Osteoblast (primary cell): Measurements from ENCODE around the gene RPL6. TPM values are rescaled to one million over a fixed set of nuclear protein-coding genes. Genes with fewer than 3 reads are reported as not detected.

Experiments used
- DNase-seq: peaks from one replicate; pipeline ENCODE4 v3.0.0; 2011; ENCODE audit warnings: low spot score, mixed read lengths; ENCODE audit not compliant: insufficient read length; ENCODE audit errors: missing footprints
- H2AFZ ChIP-seq: 2 replicates; pipeline ENCODE4 v1.6.0; 2011; ENCODE audit warnings: mild to moderate bottlenecking, low read length
- H3K27ac ChIP-seq: 2 replicates; pipeline ENCODE4 v1.5.1; 2011; ENCODE audit warnings: mild to moderate bottlenecking, low read depth, low read length, moderate library complexity
- H3K27me3 ChIP-seq: 2 replicates; pipeline ENCODE4 v1.6.0; 2012; ENCODE audit warnings: mild to moderate bottlenecking, control low read depth, inconsistent platforms, low read length, moderate library complexity; ENCODE audit not compliant: insufficient read depth
- H3K36me3 ChIP-seq: 2 replicates; pipeline ENCODE4 v1.5.1; 2011; ENCODE audit warnings: mild to moderate bottlenecking, low read length, control low read depth, moderate library complexity; ENCODE audit not compliant: insufficient read depth
- H3K4me1 ChIP-seq: 2 replicates; pipeline ENCODE4 v1.5.1; 2011; ENCODE audit warnings: mild to moderate bottlenecking, low read length, control low read depth, moderate library complexity; ENCODE audit not compliant: insufficient read depth
- H3K4me2 ChIP-seq: 2 replicates; pipeline ENCODE4 v1.6.0; 2011; ENCODE audit warnings: mild to moderate bottlenecking, low read length; ENCODE audit not compliant: insufficient read depth
- H3K4me3 ChIP-seq: fragments of 200-600 bp; sonication (generic); 3 replicates; pipeline ENCODE4 v1.5.1; 2012; ENCODE audit warnings: mild to moderate bottlenecking, low read length, inconsistent platforms; ENCODE audit not compliant: insufficient read depth
- H3K79me2 ChIP-seq: 2 replicates; pipeline ENCODE4 v1.6.0; 2012; ENCODE audit warnings: mild to moderate bottlenecking, low read length, control low read depth, inconsistent platforms; ENCODE audit not compliant: insufficient read depth
- H3K9me3 ChIP-seq: 2 replicates; pipeline ENCODE4 v1.5.1; 2011; ENCODE audit warnings: low read depth, low read length, control low read depth
- H4K20me1 ChIP-seq: 2 replicates; pipeline ENCODE4 v1.6.0; 2012; ENCODE audit warnings: mild to moderate bottlenecking, low read length, control low read depth; ENCODE audit not compliant: insufficient read depth
- CTCF ChIP-seq: IDR thresholded peaks from 2 replicates; pipeline ENCODE4 v1.5.1; 2011; ENCODE audit warnings: mild to moderate bottlenecking, low read depth, low read length, moderate library complexity; ENCODE audit errors: extremely low read depth
- total RNA-seq: library from RNA; depleted of rRNA; stranded (reverse); fragments of >200 nt; gene quantifications from 2 replicates; pipeline ENCODE4 v1.2.3, GENCODE V29; 2012

The RPL6 gene
- total RNA-seq, 1 donor: 918 TPM

GRCh38 chr12:112380663-112381405 is 28.6 kb downstream of the RPL6 start:
- peak overlapping the region; percentile 90 for H3K4me3 ChIP-seq
- H4K20me1 ChIP-seq: peaks cover 16% of the 10 kb centered on the region
- peak overlapping the region; percentile 95 for H3K4me2 ChIP-seq
- H3K79me2 ChIP-seq: peaks cover 56% of the 10 kb centered on the region
- TF ChIP-seq CTCF: no peak
- H3K9me3 ChIP-seq: no peaks in the 10 kb centered on the region
- no peaks in the 10 kb centered on the region for H3K27me3 ChIP-seq
- DNase-seq: peak; percentile 77
- H3K36me3 ChIP-seq: no peaks in the 10 kb centered on the region
- H3K27ac ChIP-seq: peak overlapping the region; percentile 58
- peak overlapping the region; percentile 81 for H2AFZ ChIP-seq
- peaks cover 11% of the 10 kb centered on the region for H3K4me1 ChIP-seq

DNA sequence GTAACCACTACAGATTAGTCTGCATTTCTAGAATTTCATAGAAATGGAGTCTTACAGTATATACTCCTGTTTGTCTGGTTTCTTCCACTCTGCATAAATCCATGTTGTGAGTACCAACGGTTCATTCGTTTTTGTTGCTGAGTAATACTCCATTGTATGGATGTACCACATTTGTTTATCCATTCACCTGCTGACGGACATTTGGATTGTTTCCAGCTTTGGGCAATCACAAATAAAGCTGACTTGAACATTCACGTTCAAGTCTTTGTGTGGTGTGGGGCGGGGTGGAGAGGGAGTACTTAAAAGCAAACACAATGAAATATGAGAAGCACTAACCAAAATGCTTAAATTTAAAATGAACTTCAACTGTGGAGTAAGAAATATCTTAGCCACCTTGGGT is 34.3 kb downstream of the RPL6 start:
- Histone ChIP-seq H3K4me3 (no peak overlapping the region), H3K4me2 (no peak overlapping the region), H3K27ac (no peak overlapping the region), H3K9me3 (no peaks in the 10 kb centered on the region), H3K27me3 (no peaks in the 10 kb centered on the region), H3K4me1 (no peaks in the 10 kb centered on the region), H2AFZ (no peak overlapping the region), H3K79me2 (peaks cover 88% of the 10 kb centered on the region), H3K36me3 (no peaks in the 10 kb centered on the region), H4K20me1 (peaks cover 29% of the 10 kb centered on the region)
- DNase-seq: no peak
- TF ChIP-seq CTCF: no peak

DNA sequence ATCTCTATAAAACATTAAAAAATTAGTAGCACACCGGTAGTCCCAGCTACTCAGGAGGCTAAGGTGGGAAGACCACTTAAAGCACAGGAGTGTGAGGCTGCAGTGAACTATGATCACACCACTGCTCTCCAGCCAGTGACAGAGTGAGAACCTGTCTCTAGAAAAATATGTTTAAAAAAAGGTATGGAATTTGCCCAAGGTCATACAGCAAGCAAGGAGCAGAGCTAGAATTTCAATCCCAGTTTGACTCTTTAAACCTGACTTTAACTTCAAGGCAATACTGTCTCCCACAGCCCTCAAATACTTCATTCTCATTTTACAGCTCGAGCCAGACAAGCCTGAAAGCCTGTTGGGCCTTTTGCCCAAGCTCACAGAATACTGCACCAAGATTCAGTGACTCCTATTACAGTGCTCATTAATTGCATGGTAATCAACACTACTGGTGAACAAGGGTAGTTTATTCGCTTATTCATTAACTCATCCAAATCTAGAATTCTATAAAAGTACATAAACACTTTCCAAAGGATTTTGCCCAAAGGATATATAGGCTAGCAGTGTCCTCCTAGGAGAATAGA is 35.2 kb downstream of the RPL6 start:
- no peaks in the 10 kb centered on the region for H3K9me3 ChIP-seq
- no peak overlapping the region for H3K4me3 ChIP-seq
- peaks cover 89% of the 10 kb centered on the region for H3K79me2 ChIP-seq
- no peak overlapping the region for H2AFZ ChIP-seq
- no peak for DNase-seq
- no peak overlapping the region for H3K27ac ChIP-seq
- no peaks in the 10 kb centered on the region for H3K4me1 ChIP-seq
- H3K4me2 ChIP-seq: no peak overlapping the region
- TF ChIP-seq CTCF: no peak
- no peaks in the 10 kb centered on the region for H3K36me3 ChIP-seq
- peaks cover 36% of the 10 kb centered on the region for H4K20me1 ChIP-seq
- H3K27me3 ChIP-seq: no peaks in the 10 kb centered on the region

GRCh38 chr12:112370868-112371510 is 38.4 kb downstream of the RPL6 start:
- H3K27ac ChIP-seq: no peak overlapping the region
- TF ChIP-seq CTCF: no peak
- peaks cover 37% of the 10 kb centered on the region for H4K20me1 ChIP-seq
- no peak overlapping the region for H3K4me3 ChIP-seq
- H3K9me3 ChIP-seq: no peaks in the 10 kb centered on the region
- no peak overlapping the region for H2AFZ ChIP-seq
- H3K27me3 ChIP-seq: no peaks in the 10 kb centered on the region
- DNase-seq: no peak
- peaks cover 84% of the 10 kb centered on the region for H3K79me2 ChIP-seq
- no peak overlapping the region for H3K4me2 ChIP-seq
- no peaks in the 10 kb centered on the region for H3K4me1 ChIP-seq
- no peaks in the 10 kb centered on the region for H3K36me3 ChIP-seq
